HG02571 (cell line): ENCODE results near the gene CMC2.
A peak's percentile ranks its signal among the peaks of the same experiment; 100 is the strongest.

Source experiments
- ATAC-seq: cut with Tn5 transposase; IDR thresholded peaks from one replicate; pipeline ENCODE4 v1.9.1; 2021; ENCODE audit warnings: mild to moderate bottlenecking, moderate library complexity; ENCODE audit not compliant: unreplicated experiment

CMC2 gene

DNA sequence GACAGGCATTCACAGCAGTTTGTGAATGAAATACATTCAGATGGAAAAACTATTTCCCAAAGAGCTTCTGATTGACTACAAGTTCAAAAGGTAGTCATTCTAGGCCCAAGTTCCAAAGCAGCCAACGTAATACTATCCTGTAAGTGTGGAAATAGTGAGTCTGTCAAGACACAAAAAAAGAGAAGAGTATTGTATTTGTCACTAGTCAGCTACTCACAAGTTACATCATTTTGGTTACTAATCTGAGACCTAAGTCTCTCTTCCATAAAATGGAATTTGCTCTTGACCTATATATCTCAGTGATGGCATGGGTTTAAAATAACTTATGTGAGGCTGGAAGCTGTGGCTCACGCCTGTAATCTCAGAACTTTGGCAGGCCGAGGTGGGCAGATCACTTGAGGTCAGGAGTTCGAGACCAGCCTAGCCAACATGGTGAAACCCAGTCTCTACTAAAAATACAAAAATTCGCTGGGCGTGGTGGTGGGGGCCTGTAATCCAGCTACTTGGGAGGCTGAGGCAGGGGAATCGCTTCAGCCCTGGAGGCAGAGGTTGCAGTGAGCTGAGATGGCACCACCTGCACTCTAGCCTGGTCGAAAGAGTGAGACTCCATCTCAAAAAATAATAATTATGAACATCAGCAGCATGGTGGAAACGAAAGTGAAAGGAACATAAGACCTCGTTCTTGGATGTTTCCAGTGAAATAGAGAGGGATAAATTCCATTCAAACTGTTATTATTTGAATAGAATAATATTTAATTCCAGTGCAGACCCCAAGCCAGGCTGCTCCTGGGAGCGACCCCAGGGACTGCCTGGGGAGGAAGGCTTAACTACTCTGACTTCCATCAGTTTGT is 2.9 kb downstream of the CMC2 start:
- no peak for ATAC-seq

DNA sequence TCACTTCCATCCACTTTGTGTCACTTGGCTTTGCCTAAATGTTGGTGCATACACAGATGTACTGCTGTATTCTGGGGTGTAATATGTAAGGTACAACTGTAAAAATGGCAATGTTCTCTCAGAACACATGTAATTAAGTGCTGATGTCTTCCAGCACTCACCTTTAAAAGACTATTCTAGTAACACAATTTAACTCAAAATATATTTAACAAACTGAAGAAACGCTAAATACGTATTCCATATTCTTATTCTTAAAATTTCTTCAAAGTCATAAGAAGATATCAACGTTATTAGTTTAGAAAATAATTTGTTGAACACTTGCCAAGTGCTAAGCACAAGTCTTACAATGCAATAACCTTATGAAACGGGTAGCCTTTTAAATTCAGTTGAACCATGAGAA is 3.6 kb downstream of the CMC2 start:
- no peak for ATAC-seq

DNA sequence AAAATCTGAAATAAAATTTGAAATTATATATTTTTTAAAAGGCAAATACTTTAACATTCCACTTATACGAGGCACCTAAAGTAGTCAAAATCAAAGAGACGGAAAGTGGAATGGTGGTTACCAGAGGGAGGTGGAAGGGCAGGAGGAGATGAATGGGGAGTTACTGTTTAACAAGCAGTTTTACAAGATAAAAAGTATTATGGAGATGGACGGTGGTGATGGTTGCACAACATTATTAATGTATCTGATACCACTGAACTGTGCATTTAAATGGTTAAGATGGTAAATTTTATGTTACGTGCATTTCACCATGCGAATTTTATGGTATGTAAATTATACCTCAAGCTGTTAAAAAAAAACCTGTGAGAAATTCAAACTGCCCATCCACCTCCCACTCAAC is 5.4 kb downstream of the CMC2 start:
- ATAC-seq, result no peak

DNA sequence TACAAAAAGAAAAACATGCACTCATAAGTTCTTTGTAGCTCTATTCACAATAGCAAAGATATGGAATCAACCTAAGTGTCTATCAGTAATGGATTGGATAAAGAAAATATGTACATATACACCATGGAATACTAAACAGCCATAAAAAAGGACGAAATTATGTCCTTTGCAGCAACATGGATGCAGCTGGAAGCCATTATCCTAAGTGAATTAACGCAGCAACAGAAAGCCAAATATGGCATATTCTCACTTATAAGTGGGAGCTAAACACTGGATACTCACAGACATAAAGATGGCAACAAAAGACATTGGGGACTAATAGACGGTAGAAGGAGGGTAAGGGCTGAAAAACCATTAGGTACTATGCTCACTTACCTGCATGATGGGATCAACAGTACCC is 5.8 kb downstream of the CMC2 start:
- ATAC-seq, result no peak

DNA sequence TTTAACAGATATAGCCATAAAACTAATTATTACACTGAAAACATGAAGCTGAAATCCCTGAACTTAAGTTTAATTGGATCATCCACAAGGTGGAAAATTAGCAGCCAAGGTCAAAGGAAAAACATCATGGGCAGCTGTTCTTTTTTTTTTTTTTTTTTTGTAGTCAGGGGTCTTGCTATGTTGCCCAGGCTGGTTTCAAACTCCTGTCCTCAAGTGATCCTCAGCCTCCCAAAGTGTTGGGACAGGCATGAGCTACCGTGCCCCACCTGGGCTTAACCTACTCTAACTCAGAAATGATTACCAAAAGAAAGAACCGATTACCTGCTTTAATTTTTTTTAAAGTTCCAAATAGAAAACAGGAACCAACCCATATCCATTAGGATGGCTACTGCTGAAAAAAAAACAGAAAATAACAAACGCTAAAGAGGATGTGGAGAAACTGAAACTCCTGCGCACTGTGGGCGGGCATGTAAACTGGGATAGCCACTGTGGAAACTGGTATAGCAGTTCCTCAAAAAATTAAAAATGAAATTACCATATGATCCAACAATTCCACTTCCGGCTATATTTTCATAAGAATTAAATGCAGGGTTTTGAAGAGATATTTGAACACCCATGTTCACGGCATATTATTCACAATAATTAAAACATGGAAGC is 8.6 kb downstream of the CMC2 start:
- ATAC-seq, result no peak

DNA sequence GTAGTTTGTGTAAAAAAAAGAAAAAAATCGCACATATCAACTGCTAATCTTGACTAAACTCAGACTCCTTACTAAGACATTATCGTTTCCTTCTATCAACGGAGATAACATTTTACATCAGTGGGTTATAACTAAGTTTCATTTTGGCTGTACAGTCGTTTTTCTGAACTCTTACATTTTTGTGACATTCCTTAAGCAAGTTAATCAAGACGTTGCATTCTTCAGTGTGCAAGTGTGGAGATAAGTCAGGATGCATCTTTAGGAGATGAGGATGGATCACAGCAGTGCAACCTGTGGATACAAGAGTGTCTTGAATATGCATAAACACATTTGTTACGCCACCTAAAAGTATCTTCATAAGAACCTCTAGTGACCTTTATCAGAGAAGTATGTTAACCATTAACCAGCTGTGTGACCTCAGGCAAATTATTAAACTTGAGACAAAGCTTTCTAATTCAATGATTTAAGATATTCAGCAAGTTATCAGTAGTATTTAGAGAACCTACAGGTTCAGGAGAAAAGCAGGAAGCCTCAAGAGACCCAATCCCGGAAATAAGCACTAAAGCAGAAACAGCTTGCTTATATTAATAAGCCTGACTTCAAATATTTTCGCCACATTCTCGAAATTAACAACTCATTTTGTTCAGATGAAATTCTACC is 9.4 kb downstream of the CMC2 start:
- peak; percentile 44 for ATAC-seq

DNA sequence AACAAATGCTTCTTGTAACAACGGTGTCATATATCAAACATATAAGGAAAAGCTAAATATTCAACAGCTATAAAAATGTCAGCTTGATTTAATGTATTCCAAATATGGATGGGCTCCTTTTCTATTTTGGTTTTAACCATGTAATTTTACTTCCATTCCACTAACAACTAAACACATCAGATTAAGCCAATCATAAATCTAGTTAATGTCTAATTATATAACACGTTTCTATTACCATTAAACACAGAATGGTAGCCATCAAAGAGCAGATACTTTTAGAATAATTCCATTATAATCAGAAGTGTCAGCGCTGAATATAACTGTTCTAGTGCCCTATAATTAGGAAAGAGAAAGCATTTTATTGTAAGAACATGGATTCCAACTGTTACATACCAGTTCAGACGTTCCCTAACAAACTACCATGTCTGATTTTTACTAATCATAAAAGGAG is 10.0 kb downstream of the CMC2 start:
- peak; percentile 29 for ATAC-seq

DNA sequence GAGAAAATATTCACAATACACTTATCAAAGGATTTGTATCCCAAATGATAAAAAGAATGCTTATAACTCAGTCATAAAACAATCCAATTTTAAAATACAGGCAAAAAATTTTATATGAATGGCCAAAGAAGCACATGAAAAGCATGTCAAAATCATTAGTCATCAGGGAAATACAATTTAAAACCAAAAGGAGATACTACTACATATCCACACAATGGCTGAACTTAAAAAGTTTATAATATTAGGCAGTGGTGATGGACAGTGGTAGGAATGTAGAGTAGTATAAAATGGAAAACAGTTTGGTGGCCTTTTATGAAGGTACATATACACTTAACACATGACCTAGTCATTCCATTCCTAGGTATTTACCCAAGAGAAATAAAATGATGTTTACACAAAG is 12.2 kb downstream of the CMC2 start:
- no peak for ATAC-seq

DNA sequence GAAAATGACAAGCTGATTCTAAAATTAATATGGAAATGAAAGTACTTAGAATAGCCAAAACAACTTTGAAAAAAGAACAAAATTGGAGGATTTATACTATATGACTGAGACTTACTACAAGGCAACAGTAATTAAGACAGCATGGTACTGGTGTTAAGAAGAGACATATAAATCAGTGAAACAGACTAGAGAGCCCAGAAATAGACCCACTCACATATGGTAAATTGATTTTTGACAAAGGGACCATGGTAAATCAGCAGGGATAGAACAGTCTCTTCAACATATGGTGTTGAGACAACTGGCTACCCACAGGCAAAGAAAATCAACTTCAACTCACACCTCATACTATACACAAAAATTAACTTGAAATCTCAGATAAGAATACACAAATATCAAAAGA is 12.9 kb downstream of the CMC2 start:
- ATAC-seq, result no peak

DNA sequence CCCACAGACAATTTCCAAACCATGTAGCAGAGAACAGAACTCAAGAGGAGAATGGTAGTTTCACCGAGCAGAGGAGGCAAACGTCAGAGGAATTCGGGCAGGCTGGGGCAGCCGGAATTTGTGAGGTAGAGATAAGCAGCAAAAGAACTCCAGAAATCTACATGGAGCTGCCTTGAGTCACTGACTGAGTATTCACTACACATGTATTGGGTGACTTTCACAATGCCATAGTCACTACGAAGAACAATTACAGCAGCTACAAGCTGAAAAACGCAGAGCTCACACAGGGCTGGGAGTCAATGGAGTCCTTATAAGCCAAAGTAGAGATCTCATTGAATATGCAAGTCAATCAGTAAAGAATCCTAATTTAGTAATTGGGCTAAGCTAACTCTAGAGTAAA is 13.4 kb downstream of the CMC2 start:
- ATAC-seq, result no peak

DNA sequence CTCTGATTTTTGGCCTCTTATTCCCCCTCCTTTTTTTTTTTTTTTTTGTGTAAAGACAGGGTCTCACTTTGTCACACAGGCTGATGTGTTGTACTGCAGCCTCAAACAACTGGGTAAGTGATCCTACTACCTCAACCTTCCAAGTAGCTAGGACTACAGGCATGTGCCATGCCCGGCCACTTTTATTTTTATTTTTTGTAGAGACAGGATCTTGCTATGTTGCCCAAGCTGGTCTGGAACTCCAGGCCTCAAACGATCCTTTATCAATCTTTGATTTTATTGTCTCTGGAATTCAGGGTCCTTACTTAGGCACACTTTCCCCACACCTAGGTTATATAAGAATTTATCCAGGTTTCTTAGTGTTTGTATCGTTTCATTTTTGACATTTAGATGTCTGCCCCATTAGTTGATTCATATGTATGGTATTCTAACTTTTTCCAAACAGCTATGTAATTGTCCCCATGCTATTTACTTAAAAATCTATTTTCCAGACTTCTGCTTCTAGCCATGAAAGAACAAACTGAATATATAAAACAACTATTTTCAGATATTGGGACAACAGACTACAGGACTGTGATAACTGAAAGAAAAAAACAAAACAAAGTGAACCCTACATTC is 13.9 kb downstream of the CMC2 start:
- no peak for ATAC-seq

DNA sequence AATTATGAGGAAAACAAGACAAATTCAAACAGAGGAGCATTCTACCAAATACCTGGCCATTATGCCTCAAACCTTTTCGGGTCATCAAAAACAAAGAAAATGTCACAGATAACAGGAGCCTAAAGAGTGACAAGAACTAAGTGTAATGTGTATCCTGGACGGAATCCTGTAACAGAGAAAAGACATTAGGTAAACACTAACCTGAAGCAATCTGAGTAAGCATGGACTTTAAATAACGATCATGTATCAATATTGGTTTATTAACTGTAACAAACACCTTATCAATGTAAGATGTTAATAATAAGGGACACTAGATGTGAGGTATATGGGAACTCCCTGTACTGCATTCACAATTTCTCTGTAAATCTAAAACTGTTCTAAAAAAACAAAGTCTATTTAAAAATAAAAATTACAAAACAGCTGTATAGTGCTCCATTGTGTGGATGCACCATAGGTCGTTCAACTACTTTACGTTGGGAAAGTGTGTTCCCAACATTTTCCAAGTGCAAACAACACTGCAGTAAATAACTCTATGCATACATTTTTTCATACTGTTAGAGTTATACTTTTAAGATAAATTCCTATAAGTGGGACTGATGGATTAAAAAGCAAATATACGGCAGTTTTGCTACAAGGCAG is 14.8 kb downstream of the CMC2 start:
- no peak for ATAC-seq

DNA sequence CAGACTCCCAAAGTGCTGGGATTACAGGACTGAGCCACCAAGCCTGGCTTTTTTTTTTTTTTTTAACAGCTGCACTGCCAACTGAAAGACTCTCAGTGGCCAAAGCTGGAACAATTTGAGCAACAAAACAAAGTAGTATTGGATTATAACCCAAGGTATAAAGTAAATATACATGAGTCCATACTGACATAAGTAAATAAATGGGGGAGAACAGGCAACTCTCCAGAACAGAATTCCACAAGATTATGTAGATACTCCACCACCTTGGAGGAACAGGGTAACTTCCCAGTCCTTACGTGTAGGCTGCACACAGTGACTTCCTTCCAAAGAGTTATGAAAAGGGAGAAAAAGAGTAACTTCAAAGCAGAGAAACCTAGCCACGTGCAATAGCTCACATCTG is 15.7 kb downstream of the CMC2 start:
- no peak for ATAC-seq

DNA sequence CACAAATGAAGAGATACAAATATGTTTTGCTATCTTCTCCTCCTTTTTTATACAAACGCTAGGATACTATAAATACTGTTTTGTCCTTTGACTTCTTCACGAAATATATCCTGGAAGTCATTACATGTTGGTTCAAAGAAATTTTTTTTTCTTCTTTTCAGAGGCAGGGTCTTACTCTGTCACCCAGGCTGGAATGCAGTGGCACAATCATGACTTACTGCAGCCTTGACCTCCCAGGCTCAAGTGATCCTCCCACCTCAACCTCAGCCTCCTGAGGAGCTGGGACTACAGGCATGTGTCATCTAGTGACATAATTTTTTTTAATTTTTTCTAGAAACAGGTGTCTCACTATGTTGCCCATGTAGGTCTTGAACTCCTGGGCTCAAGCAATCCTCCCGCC is 16.1 kb downstream of the CMC2 start:
- no peak for ATAC-seq

DNA sequence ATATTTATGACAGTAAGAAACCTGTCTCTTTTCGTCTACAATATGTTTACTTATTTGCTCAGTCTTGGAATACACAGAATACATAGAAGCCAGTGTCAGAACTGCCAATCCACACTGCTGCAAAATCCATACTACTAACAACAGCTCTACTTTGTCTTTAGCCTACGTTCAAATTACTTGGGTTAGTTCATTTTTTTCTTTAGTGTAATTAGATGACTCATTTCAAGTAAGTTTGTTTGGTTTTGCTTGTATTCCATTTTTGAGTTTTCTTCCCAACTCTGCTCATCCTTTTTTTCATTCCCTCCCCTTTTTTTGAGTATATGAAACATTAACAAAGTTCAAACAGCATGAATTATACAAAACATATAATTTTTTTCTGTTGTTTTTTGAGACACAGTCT is 16.9 kb downstream of the CMC2 start:
- ATAC-seq, result no peak

DNA sequence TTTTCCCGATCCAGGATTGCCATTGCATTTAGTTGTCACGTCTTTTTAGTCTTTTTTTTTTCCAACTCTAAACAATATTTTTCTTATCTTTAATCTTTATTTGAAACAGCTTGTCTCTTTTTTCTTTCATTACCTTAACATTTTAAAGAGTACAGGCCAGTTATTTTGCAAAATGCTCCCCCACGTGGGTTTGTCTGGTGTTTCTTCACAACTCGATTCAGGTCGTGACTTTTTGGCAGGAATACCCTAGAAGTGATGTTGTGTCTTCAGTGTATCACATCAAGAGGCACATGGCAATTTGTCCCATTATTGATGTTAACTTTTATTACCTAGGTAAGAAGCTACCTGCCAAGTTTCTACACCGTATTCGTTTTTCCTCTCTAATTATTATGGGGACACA is 17.9 kb downstream of the CMC2 start:
- ATAC-seq, result no peak

DNA sequence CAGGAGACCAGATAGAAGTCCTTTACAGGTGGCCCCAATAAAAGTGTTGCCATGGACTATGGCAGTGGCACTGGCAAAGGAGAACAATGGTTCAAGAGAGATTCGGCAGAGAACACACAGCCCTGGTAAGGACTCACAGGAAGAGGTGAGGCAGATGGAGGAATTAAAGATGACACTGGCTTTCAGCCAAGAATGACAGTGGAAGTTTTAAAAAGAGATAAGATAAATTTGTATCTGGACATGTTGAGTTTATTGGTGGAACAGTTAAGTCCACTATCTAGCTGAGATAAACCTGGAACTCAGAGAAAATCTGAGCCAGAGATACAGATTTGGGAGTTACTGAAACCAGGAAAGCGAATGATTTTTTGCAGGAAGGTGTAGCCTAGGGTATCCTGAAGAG is 20.1 kb downstream of the CMC2 start:
- no peak for ATAC-seq

DNA sequence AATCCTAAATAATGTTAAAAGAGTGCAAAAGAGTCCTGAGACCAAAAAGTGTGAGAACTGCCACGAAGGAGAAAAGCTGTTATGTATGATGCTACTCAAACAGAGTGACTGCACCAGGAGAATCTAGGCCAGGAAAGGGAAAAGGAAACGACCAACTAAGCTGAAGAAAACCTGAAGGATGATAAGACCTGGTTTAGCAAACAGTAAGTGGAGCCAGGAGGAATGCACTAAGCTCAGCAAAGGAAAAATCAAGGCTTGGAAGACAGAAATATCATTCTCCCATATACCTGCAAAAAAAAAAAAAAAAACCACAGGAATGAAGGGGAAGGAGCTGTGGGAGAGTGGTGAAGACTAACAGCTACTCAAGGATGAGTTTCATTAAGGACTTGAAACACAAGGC is 21.1 kb downstream of the CMC2 start:
- ATAC-seq, result no peak

DNA sequence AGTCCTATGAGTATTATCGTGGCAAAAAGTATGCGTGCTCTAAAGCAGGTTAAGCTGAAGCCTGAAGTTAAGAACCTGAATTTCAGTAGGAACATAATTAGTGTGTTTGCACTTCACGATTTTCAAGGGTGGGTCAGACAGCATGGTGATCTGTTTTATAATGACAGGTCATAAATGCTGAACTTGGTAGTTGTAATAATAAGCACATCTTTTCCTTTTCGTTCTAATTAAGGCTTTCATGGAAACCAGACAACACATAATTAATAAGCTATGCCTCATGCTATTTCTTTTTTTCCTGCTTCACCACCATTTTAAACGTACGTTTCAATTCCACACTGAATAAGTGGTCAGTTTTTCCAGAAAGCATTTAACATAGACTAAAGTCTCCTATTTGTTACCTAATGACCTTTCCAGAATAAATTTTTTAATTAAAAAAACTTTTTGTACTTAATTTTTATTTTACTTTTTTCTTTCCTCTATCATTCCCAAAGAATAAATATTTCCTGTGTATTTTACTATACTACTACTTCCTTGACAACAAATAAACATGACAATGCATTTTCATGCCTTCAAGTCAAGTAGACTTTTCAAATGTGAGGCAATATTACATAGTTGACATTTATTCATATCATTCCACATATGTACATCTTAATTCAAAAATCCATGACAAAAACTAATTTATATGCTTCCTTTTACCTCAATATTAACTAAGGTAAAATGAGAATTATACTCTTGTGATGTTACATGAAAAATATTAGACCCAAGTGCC is 22.4 kb downstream of the CMC2 start:
- ATAC-seq, result no peak

DNA sequence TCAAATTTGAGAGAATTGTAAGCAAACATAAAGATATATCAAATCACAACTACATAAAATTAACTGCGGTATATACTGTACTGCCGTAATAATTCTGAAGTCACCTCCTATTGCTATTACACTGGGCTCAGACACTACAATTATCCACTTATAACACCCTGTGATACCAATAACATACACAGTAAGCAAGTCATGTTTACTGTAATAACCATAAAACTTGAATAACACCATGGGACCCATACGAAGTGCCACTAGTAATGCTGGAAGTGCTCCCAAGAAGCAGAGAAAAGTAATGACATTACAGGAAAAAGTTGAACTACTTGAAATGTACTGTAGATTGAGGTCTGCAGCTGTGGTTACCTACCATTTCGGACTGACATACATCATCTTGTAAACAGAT is 24.0 kb downstream of the CMC2 start:
- no peak for ATAC-seq
